ENCODE measurements around the gene DENND5A.
"Not testable (repeated sequence)": the region's sequence is repeated elsewhere in the genome, so short reads cannot be mapped to it uniquely, and the experiment has no call there.

The DENND5A gene

GRCh38 chr11:9120664-9121468 is 144.3 kb downstream of the DENND5A start:
- Histone ChIP-seq H3K36me3 (ENCODE audit: control insufficient read depth, insufficient read depth, low read length) (no peaks in the 10 kb centered on the region), H3K9me3 (ENCODE audit: control insufficient read depth, insufficient read depth, low read depth, low read length) (no peaks in the 10 kb centered on the region), H3K27me3 (ENCODE audit: control insufficient read depth, insufficient read depth, low read length) (no peaks in the 10 kb centered on the region), H3K4me1 (ENCODE audit: control insufficient read depth, insufficient read depth, low read length) (peaks cover 17% of the 10 kb centered on the region), H3K4me3 (ENCODE audit: low read depth, low read length) (peak overlapping the region; percentile 26; the same call in 1 of the 2 replicates), H3K27ac (ENCODE audit: low read depth, low read length) (no peak overlapping the region), H3K9ac (ENCODE audit: low read length) (no peak overlapping the region)

GRCh38 chr11:9118277-9118676 is 146.9 kb downstream of the DENND5A start:
- H3K4me1 ChIP-seq (ENCODE audit: control insufficient read depth, insufficient read depth, low read length), result peaks cover 17% of the 10 kb centered on the region
- no peaks in the 10 kb centered on the region for H3K36me3 ChIP-seq (ENCODE audit: control insufficient read depth, insufficient read depth, low read length)
- no peak overlapping the region for H3K27ac ChIP-seq (ENCODE audit: low read depth, low read length)
- no peaks in the 10 kb centered on the region for H3K27me3 ChIP-seq (ENCODE audit: control insufficient read depth, insufficient read depth, low read length)
- no peak overlapping the region for H3K4me3 ChIP-seq (ENCODE audit: low read depth, low read length)
- H3K9ac ChIP-seq (ENCODE audit: low read length), result no peak overlapping the region
- peaks cover 3% of the 10 kb centered on the region for H3K9me3 ChIP-seq (ENCODE audit: control insufficient read depth, insufficient read depth, low read depth, low read length)

- Histone ChIP-seq H3K9ac (ENCODE audit: low read length) (no peak overlapping the region), H3K36me3 (ENCODE audit: control insufficient read depth, insufficient read depth, low read length) (no peaks in the 10 kb centered on the region), H3K9me3 (ENCODE audit: control insufficient read depth, insufficient read depth, low read depth, low read length) (peaks cover 16% of the 10 kb centered on the region), H3K4me3 (ENCODE audit: low read depth, low read length) (no peak overlapping the region), H3K27me3 (ENCODE audit: control insufficient read depth, insufficient read depth, low read length) (no peaks in the 10 kb centered on the region), H3K4me1 (ENCODE audit: control insufficient read depth, insufficient read depth, low read length) (no peaks in the 10 kb centered on the region), H3K27ac (ENCODE audit: low read depth, low read length) (no peak overlapping the region)
These were observed 153.1 kb downstream of the DENND5A start for GRCh38 chr11:9112075-9112474.

- no peaks in the 10 kb centered on the region for H3K4me1 ChIP-seq (ENCODE audit: control insufficient read depth, insufficient read depth, low read length)
- no peak overlapping the region for H3K4me3 ChIP-seq (ENCODE audit: low read depth, low read length)
- H3K27ac ChIP-seq (ENCODE audit: low read depth, low read length), result no peak overlapping the region
- no peaks in the 10 kb centered on the region for H3K36me3 ChIP-seq (ENCODE audit: control insufficient read depth, insufficient read depth, low read length)
- H3K9me3 ChIP-seq (ENCODE audit: control insufficient read depth, insufficient read depth, low read depth, low read length), result peaks cover 16% of the 10 kb centered on the region
- no peak overlapping the region for H3K9ac ChIP-seq (ENCODE audit: low read length)
- no peaks in the 10 kb centered on the region for H3K27me3 ChIP-seq (ENCODE audit: control insufficient read depth, insufficient read depth, low read length)
These were observed 155.1 kb downstream of the DENND5A start for GRCh38 chr11:9109858-9110731.

GRCh38 chr11:9104580-9104979 is 160.6 kb downstream of the DENND5A start:
- Histone ChIP-seq H3K36me3 (ENCODE audit: control insufficient read depth, insufficient read depth, low read length) (no peaks in the 10 kb centered on the region), H3K27me3 (ENCODE audit: control insufficient read depth, insufficient read depth, low read length) (no peaks in the 10 kb centered on the region), H3K4me3 (ENCODE audit: low read depth, low read length) (no peak overlapping the region), H3K9ac (ENCODE audit: low read length) (no peak overlapping the region), H3K4me1 (ENCODE audit: control insufficient read depth, insufficient read depth, low read length) (no peaks in the 10 kb centered on the region), H3K27ac (ENCODE audit: low read depth, low read length) (no peak overlapping the region), H3K9me3 (ENCODE audit: control insufficient read depth, insufficient read depth, low read depth, low read length) (no peaks in the 10 kb centered on the region)

GRCh38 chr11:9103542-9104276 is 161.4 kb downstream of the DENND5A start:
- no peak overlapping the region for H3K4me3 ChIP-seq (ENCODE audit: low read depth, low read length)
- H3K27me3 ChIP-seq (ENCODE audit: control insufficient read depth, insufficient read depth, low read length), result no peaks in the 10 kb centered on the region
- H3K4me1 ChIP-seq (ENCODE audit: control insufficient read depth, insufficient read depth, low read length), result no peaks in the 10 kb centered on the region
- no peaks in the 10 kb centered on the region for H3K9me3 ChIP-seq (ENCODE audit: control insufficient read depth, insufficient read depth, low read depth, low read length)
- H3K27ac ChIP-seq (ENCODE audit: low read depth, low read length), result no peak overlapping the region
- no peak overlapping the region for H3K9ac ChIP-seq (ENCODE audit: low read length)
- H3K36me3 ChIP-seq (ENCODE audit: control insufficient read depth, insufficient read depth, low read length), result no peaks in the 10 kb centered on the region

- Histone ChIP-seq H3K27me3 (ENCODE audit: control insufficient read depth, insufficient read depth, low read length) (no peaks in the 10 kb centered on the region), H3K36me3 (ENCODE audit: control insufficient read depth, insufficient read depth, low read length) (no peaks in the 10 kb centered on the region), H3K9ac (ENCODE audit: low read length) (no peak overlapping the region), H3K4me3 (ENCODE audit: low read depth, low read length) (no peak overlapping the region), H3K27ac (ENCODE audit: low read depth, low read length) (no peak overlapping the region), H3K4me1 (ENCODE audit: control insufficient read depth, insufficient read depth, low read length) (no peaks in the 10 kb centered on the region), H3K9me3 (ENCODE audit: control insufficient read depth, insufficient read depth, low read depth, low read length) (no peaks in the 10 kb centered on the region)
These were observed 165.5 kb downstream of the DENND5A start for GRCh38 chr11:9099617-9100016.

- H3K9me3 ChIP-seq (ENCODE audit: control insufficient read depth, insufficient read depth, low read depth, low read length); H3K9ac ChIP-seq (ENCODE audit: low read length); H3K27me3 ChIP-seq (ENCODE audit: control insufficient read depth, insufficient read depth, low read length); H3K36me3 ChIP-seq (ENCODE audit: control insufficient read depth, insufficient read depth, low read length); H3K27ac ChIP-seq (ENCODE audit: low read depth, low read length); H3K4me3 ChIP-seq (ENCODE audit: low read depth, low read length); H3K4me1 ChIP-seq (ENCODE audit: control insufficient read depth, insufficient read depth, low read length): not testable (repeated sequence)
These were observed 166.7 kb downstream of the DENND5A start for GRCh38 chr11:9098455-9098854.

GRCh38 chr11:9097186-9097943 is 167.8 kb downstream of the DENND5A start:
- not testable (repeated sequence) for H3K27me3 ChIP-seq (ENCODE audit: control insufficient read depth, insufficient read depth, low read length); H3K9ac ChIP-seq (ENCODE audit: low read length); H3K36me3 ChIP-seq (ENCODE audit: control insufficient read depth, insufficient read depth, low read length); H3K27ac ChIP-seq (ENCODE audit: low read depth, low read length); H3K4me1 ChIP-seq (ENCODE audit: control insufficient read depth, insufficient read depth, low read length); H3K4me3 ChIP-seq (ENCODE audit: low read depth, low read length); H3K9me3 ChIP-seq (ENCODE audit: control insufficient read depth, insufficient read depth, low read depth, low read length)

- Histone ChIP-seq H3K36me3 (ENCODE audit: control insufficient read depth, insufficient read depth, low read length) (no peaks in the 10 kb centered on the region), H3K27ac (ENCODE audit: low read depth, low read length) (no peak overlapping the region), H3K27me3 (ENCODE audit: control insufficient read depth, insufficient read depth, low read length) (peaks cover 18% of the 10 kb centered on the region), H3K9ac (ENCODE audit: low read length) (no peak overlapping the region), H3K9me3 (ENCODE audit: control insufficient read depth, insufficient read depth, low read depth, low read length) (no peaks in the 10 kb centered on the region), H3K4me3 (ENCODE audit: low read depth, low read length) (no peak overlapping the region), H3K4me1 (ENCODE audit: control insufficient read depth, insufficient read depth, low read length) (no peaks in the 10 kb centered on the region)
These were observed 168.7 kb downstream of the DENND5A start for GRCh38 chr11:9096427-9096826.

All from HUES6 (cell line).